ENCODE measurements around the gene ZFYVE28. TPM values are rescaled to one million over a fixed set of nuclear protein-coding genes. Genes with fewer than 3 reads are reported as not detected.
A peak's percentile ranks its signal among the peaks of the same experiment; 100 is the strongest.

ZFYVE28 gene
- total and polyA plus RNA-seq, 2 donors from 2014 or later: 8.0 to 18.9 TPM

DNA sequence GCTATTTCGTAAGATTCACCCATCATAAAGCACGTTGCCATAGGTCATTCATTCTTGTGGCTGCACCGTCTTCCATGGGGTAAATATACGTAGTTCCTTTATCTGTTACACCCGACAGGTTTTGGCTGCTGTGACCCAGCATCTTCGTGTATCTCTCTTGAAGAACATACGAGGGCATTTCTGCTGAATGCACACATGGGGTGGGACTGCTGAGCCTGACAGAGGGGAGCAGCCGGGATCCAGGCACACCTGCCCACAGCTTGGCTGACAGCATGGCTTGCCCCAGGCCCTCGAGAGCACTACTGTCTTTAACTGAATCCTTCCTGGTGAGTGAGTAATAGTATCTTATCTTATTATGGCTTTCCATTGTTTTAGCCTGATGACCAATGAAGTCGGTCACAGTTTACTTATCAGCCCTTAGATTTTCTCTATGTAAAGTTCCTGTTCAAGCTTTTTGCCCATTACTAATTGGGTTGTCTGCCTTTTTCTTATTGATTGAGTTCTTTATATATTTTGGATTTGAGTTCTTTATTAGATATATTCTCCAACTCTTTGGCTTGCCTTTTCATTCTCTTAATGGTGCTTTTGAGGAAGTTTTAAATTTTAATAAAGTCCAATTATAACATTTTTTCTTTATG, 111.6 kb downstream of the ZFYVE28 start:
- TF ChIP-seq, protein P1, sequence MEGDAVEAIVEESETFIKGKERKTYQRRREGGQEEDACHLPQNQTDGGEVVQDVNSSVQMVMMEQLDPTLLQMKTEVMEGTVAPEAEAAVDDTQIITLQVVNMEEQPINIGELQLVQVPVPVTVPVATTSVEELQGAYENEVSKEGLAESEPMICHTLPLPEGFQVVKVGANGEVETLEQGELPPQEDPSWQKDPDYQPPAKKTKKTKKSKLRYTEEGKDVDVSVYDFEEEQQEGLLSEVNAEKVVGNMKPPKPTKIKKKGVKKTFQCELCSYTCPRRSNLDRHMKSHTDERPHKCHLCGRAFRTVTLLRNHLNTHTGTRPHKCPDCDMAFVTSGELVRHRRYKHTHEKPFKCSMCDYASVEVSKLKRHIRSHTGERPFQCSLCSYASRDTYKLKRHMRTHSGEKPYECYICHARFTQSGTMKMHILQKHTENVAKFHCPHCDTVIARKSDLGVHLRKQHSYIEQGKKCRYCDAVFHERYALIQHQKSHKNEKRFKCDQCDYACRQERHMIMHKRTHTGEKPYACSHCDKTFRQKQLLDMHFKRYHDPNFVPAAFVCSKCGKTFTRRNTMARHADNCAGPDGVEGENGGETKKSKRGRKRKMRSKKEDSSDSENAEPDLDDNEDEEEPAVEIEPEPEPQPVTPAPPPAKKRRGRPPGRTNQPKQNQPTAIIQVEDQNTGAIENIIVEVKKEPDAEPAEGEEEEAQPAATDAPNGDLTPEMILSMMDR (IDR thresholded peaks at IDR 0.05; ENCODE audit: borderline replicate concordance, extremely low read depth, insufficient read depth): no peak
- DNase-seq (no peak), FAIRE-seq (no peak)
- H3K4me1 ChIP-seq (ENCODE audit: control insufficient read depth in 2 of 3, insufficient read depth in 2 of 3, low read depth in 1 of 3, low read length in 3 of 3): no peaks in the 10 kb centered on the region
- no peak overlapping the region for H3K27ac ChIP-seq (ENCODE audit: low read depth in 2 of 2, low read length in 2 of 2)
- peaks cover 0 to 13% (median 0%) of the 10 kb centered on the region in 3 donors for H3K9me3 ChIP-seq (ENCODE audit: control insufficient read depth in 2 of 3, insufficient read depth in 1 of 3, low read length in 3 of 3)
- intact Hi-C loops (cut with DNase I): no loop called here
- no peaks in the 10 kb centered on the region for H3K27me3 ChIP-seq (ENCODE audit: control insufficient read depth, insufficient read depth, low read length)
- no peak overlapping the region for H3K4me3 ChIP-seq (ENCODE audit: low read length in 3 of 3)
- no peak overlapping the region for H3K9ac ChIP-seq (ENCODE audit: low read length in 3 of 3)
- no peaks in the 10 kb centered on the region for H3K36me3 ChIP-seq (ENCODE audit: control insufficient read depth in 2 of 3, insufficient read depth in 3 of 3, low read length in 3 of 3)

DNA sequence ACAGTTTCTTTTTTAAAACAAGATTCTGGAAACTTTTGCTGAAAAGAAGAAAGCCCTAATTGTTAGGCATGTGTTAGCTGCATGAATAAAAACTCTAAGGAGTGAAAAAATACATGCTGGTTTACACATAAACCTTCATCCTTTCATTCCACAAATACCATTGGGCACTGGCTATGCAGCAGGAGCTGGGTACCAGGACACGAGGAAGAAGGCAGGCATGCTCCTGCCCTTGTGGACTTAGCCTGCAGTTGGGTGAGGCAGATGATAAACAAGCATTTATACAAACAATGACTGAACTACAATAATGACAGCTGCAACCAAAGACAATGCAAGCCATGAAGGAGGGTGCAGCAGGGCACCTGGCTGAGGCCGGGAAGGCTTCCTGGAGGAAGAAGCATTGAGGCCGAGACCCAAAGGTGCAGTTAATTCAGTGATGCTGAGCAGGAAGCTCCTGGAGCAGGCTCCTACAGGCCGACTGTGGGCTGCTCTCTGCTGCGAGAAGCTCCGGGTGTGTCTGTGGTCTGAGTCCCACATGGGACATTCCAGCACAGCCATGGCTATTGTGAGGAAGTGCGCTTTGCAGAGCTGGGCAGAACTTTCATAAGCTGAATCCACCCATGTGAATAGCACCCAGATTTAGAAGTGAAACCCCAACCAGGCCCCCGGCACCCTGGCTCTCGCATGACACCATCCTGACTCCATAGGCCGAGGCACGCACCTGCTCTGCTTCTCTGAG, 112.5 kb downstream of the ZFYVE28 start:
- Histone ChIP-seq H3K36me3 (ENCODE audit: control insufficient read depth in 2 of 3, insufficient read depth in 3 of 3, low read length in 3 of 3) (no peaks in the 10 kb centered on the region), H3K4me1 (ENCODE audit: control insufficient read depth in 2 of 3, insufficient read depth in 2 of 3, low read depth in 1 of 3, low read length in 3 of 3) (no peaks in the 10 kb centered on the region), H3K9ac (ENCODE audit: low read length in 3 of 3) (no peak overlapping the region), H3K9me3 (ENCODE audit: control insufficient read depth in 2 of 3, insufficient read depth in 1 of 3, low read length in 3 of 3) (peaks cover 0 to 7% (median 0%) of the 10 kb centered on the region in 3 donors), H3K4me3 (ENCODE audit: low read length in 3 of 3) (no peak overlapping the region), H3K27ac (ENCODE audit: low read depth in 2 of 2, low read length in 2 of 2) (no peak overlapping the region), H3K27me3 (ENCODE audit: control insufficient read depth, insufficient read depth, low read length) (no peaks in the 10 kb centered on the region)
- DNase-seq (no peak), FAIRE-seq (no peak)
- intact Hi-C loops (cut with DNase I): no loop called here
- TF ChIP-seq, protein P1 (IDR thresholded peaks at IDR 0.05; ENCODE audit: borderline replicate concordance, extremely low read depth, insufficient read depth): no peak

DNA sequence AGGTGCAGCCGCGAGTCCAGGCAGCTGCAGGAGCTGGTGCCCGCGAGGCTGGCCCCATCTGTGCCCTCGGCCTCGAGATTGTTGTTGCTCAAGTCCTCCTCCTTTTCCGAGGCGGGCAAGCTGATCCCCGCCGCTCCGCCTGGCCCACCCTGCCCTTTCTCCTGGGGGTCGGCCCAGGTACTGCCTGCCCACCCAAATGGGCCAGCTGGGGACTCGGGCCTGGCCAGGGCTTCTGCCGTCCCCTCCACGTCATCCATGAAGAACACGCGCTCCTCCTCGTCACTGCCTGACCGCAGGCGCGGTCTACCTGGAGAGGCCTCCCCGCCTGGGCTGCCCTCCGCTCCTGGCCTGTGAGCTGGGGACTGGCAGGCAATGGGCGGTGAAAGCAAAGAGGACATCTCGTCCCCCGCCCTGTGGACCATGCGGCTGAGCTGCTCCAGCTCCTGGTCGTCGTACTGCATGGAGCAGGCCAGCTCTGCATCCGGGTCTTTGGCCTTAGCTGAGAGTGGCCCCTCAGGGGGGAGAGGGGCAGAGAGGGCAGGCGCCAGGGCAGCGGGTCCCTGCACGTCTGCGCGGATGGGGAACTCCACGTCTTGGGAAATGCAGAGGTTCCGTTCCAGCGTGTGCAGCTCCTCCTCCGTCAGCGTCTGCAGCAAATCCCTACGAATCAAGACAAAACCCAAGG, 113.4 kb downstream of the ZFYVE28 start:
- no peak for FAIRE-seq
- peak in 1 of 5 donors; percentile 9 for DNase-seq

More for the DNA sequence above, 113.4 kb downstream of the ZFYVE28 start:
- Histone ChIP-seq H3K4me3 (ENCODE audit: low read length in 3 of 3) (no peak overlapping the region), H3K27me3 (ENCODE audit: control insufficient read depth, insufficient read depth, low read length) (no peaks in the 10 kb centered on the region), H3K9me3 (ENCODE audit: control insufficient read depth in 2 of 3, insufficient read depth in 1 of 3, low read length in 3 of 3) (peaks cover 0 to 7% (median 0%) of the 10 kb centered on the region in 3 donors), H3K4me1 (ENCODE audit: control insufficient read depth in 2 of 3, insufficient read depth in 2 of 3, low read depth in 1 of 3, low read length in 3 of 3) (no peaks in the 10 kb centered on the region), H3K27ac (ENCODE audit: low read depth in 2 of 2, low read length in 2 of 2) (no peak overlapping the region), H3K36me3 (ENCODE audit: control insufficient read depth in 2 of 3, insufficient read depth in 3 of 3, low read length in 3 of 3) (no peaks in the 10 kb centered on the region), H3K9ac (ENCODE audit: low read length in 3 of 3) (no peak overlapping the region)
- intact Hi-C loops (cut with DNase I): no loop called here
- TF ChIP-seq, protein P1 (IDR thresholded peaks at IDR 0.05; ENCODE audit: borderline replicate concordance, extremely low read depth, insufficient read depth): no peak
